ENCODE data around the gene PMM1. TPM values are rescaled to one million over a fixed set of nuclear protein-coding genes. Genes with fewer than 3 reads are reported as not detected.
"Not testable (repeated sequence)": the region's sequence is repeated elsewhere in the genome, so short reads cannot be mapped to it uniquely, and the experiment has no call there.

Gene PMM1
- total and polyA plus RNA-seq, 2 of the 13 experiments (the other 11 are each of a cell fraction or from before 2014, with no cell fraction given), result 17.8 to 95.6 TPM

DNA sequence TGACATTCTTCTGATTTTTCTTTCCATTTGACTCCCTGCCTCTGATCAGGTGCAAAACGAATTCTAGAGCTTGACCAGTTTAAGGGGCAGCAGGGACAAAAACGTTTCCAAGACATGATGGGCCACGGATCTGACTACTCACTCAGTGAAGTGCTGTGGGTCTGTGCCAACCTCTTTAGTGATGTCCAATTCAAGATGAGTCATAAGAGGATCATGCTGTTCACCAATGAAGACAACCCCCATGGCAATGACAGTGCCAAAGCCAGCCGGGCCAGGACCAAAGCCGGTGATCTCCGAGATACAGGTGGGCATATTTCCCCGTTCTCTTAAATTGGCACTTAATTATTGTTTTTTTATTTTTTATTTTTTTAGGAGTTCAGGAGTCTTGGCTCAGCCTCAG, 46.8 kb upstream of the PMM1 start:
- Histone ChIP-seq H3K4me3 (replicated peaks in 1 of 3; ENCODE audit: insufficient read depth in 1 of 3, low read depth in 2 of 3, low read length in 3 of 3) (no peak overlapping the region), H4K20me1 (ENCODE audit: insufficient read depth, low read length) (peaks cover 3% of the 10 kb centered on the region; the same call in 1 of the 2 replicates), H3K27me3 (ENCODE audit: control insufficient read depth in 1 of 2, insufficient read depth in 2 of 2, low read length in 2 of 2) (no peaks in the 10 kb centered on the region), H3K79me2 (ENCODE audit: insufficient read depth, low read length) (peaks cover 13% of the 10 kb centered on the region), H3K4me1 (ENCODE audit: insufficient read depth, low read length) (no peaks in the 10 kb centered on the region), H3K4me2 (ENCODE audit: low read depth, low read length) (no peak overlapping the region), H2AFZ (ENCODE audit: low read length) (no peak overlapping the region), H3K9ac (ENCODE audit: insufficient read depth, low read depth, low read length) (no peak overlapping the region), H3K36me3 (replicated peaks in 1 of 2; ENCODE audit: control insufficient read depth in 1 of 2, insufficient read depth in 2 of 2, low read length in 2 of 2) (peaks cover 21 to 77% of the 10 kb centered on the region in 2 experiments), H3K27ac (ENCODE audit: extremely low read length, insufficient read depth, low read length) (no peak overlapping the region), H3K9me3 (ENCODE audit: low read length) (no peaks in the 10 kb centered on the region)
- ChIA-PET CTCF (ENCODE audit: low intra/inter-chr PET ratio, low total read pairs) (no interaction called here), POLR2A (interaction anchor here (1.8 kb wide), 1 partner anchor 15 kb away, joined by 4 read pairs; the partner anchor contains the start of genes DESI1 and XRCC6)
- TF ChIP-seq SP4 (CRISPR knock-in tag; IDR thresholded peaks at IDR 0.05) (no peak), XBP1 (CRISPR knock-in tag; IDR thresholded peaks at IDR 0.05) (no peak), PAF1 (CRISPR knock-in tag; IDR thresholded peaks at IDR 0.05) (no peak), ZNF570 (CRISPR knock-in tag; IDR thresholded peaks at IDR 0.05; ENCODE audit: borderline replicate concordance) (no peak), ZNF644 (CRISPR knock-in tag; IDR thresholded peaks at IDR 0.05; ENCODE audit: low read depth) (no peak), CAMTA2 (CRISPR knock-in tag; IDR thresholded peaks at IDR 0.05; ENCODE audit: borderline replicate concordance) (no peak), ZZZ3 (CRISPR knock-in tag; IDR thresholded peaks at IDR 0.05; ENCODE audit: borderline replicate concordance) (no peak), MZF1 (CRISPR knock-in tag; IDR thresholded peaks at IDR 0.05; ENCODE audit: borderline replicate concordance) (no peak), ZNF850 (CRISPR knock-in tag; conservative IDR thresholded peaks at IDR 0.05) (no peak), GATAD1 (CRISPR knock-in tag; IDR thresholded peaks at IDR 0.05) (no peak), ZNF629 (CRISPR knock-in tag; conservative IDR thresholded peaks at IDR 0.05) (no peak)
- intact Hi-C loops (cut with micrococcal nuclease; ENCODE audit: unreplicated experiment) (no loop called here), in situ Hi-C loops (cut with HindIII; ENCODE audit: extremely low pct_ligation_motif_present, low pct_unique_long_range_greater_than_20kb) (no loop called here)
- no TSS peak for BruUV-seq (replicated peaks)
- no peak for DNase-seq (ENCODE audit: low spot score)
- ATAC-seq, result no peak
- WGBS (ENCODE audit: low lambda C conversion rate), result 95% methylated on average over 7 of the region's 7 CpGs
- FAIRE-seq, result no peak

- 100% methylated on average over 8 of the region's 8 CpGs for WGBS (ENCODE audit: low lambda C conversion rate)
- Histone ChIP-seq H3K79me2 (ENCODE audit: insufficient read depth, low read length) (peaks cover 12% of the 10 kb centered on the region), H3K36me3 (replicated peaks in 1 of 2; ENCODE audit: control insufficient read depth in 1 of 2, insufficient read depth in 2 of 2, low read length in 2 of 2) (peaks cover 18 to 68% of the 10 kb centered on the region in 2 experiments)
- H3K9ac ChIP-seq (ENCODE audit: insufficient read depth, low read depth, low read length); intact Hi-C loops (cut with micrococcal nuclease; ENCODE audit: unreplicated experiment); H3K4me1 ChIP-seq (ENCODE audit: insufficient read depth, low read length); FAIRE-seq; H3K27me3 ChIP-seq (ENCODE audit: control insufficient read depth in 1 of 2, insufficient read depth in 2 of 2, low read length in 2 of 2); CTCF ChIA-PET (ENCODE audit: low intra/inter-chr PET ratio, low total read pairs); H3K9me3 ChIP-seq (ENCODE audit: low read length); H3K27ac ChIP-seq (ENCODE audit: extremely low read length, insufficient read depth, low read length); H3K4me3 ChIP-seq (replicated peaks in 1 of 3; ENCODE audit: insufficient read depth in 1 of 3, low read depth in 2 of 3, low read length in 3 of 3); BruUV-seq (replicated peaks); H3K4me2 ChIP-seq (ENCODE audit: low read depth, low read length); ATAC-seq; in situ Hi-C loops (cut with HindIII; ENCODE audit: extremely low pct_ligation_motif_present, low pct_unique_long_range_greater_than_20kb); H2AFZ ChIP-seq (ENCODE audit: low read length); H4K20me1 ChIP-seq (ENCODE audit: insufficient read depth, low read length); DNase-seq (ENCODE audit: low spot score): not testable (repeated sequence)
- POLR2A ChIA-PET, result interaction anchor here (2.8 kb wide), 1 partner anchor 14 kb away, joined by 15 read pairs; the partner anchor contains the start of genes DESI1 and XRCC6
Observed at GRCh38 chr22:41634610-41635009, 45.0 kb upstream of the PMM1 start.

DNA sequence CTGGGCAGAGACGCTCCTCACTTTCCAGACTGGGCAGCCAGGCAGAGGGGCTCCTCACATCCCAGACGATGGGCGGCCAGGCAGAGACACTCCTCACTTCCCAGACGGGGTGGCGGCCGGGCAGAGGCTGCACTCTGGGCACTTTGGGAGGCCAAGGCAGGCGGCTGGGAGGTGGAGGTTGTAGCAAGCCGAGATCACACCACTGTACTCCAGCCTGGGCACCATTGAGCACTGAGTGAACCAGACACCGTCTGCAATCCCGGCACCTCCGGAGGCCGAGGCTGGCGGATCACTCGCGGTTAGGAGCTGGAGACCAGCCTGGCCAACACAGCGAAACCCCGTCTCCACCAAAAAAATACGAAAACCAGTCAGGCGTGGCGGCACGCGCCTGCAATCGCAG, 42.0 kb upstream of the PMM1 start:
- BruUV-seq (replicated peaks); H2AFZ ChIP-seq (ENCODE audit: low read length); H3K27me3 ChIP-seq (ENCODE audit: control insufficient read depth in 1 of 2, insufficient read depth in 2 of 2, low read length in 2 of 2); H3K4me2 ChIP-seq (ENCODE audit: low read depth, low read length); FAIRE-seq; CTCF ChIA-PET (ENCODE audit: low intra/inter-chr PET ratio, low total read pairs); H3K9ac ChIP-seq (ENCODE audit: insufficient read depth, low read depth, low read length); H4K20me1 ChIP-seq (ENCODE audit: insufficient read depth, low read length); in situ Hi-C loops (cut with HindIII; ENCODE audit: extremely low pct_ligation_motif_present, low pct_unique_long_range_greater_than_20kb); DNase-seq (ENCODE audit: low spot score); H3K4me1 ChIP-seq (ENCODE audit: insufficient read depth, low read length); H3K27ac ChIP-seq (ENCODE audit: extremely low read length, insufficient read depth, low read length); intact Hi-C loops (cut with micrococcal nuclease; ENCODE audit: unreplicated experiment); ATAC-seq; H3K4me3 ChIP-seq (replicated peaks in 1 of 3; ENCODE audit: insufficient read depth in 1 of 3, low read depth in 2 of 3, low read length in 3 of 3); H3K9me3 ChIP-seq (ENCODE audit: low read length): not testable (repeated sequence)
- peaks cover 14 to 71% of the 10 kb centered on the region in 2 experiments for H3K36me3 ChIP-seq (replicated peaks in 1 of 2; ENCODE audit: control insufficient read depth in 1 of 2, insufficient read depth in 2 of 2, low read length in 2 of 2)
- peaks cover 17% of the 10 kb centered on the region for H3K79me2 ChIP-seq (ENCODE audit: insufficient read depth, low read length)
- POLR2A ChIA-PET, result interaction anchor here (2.8 kb wide), 1 partner anchor 11 kb away, joined by 15 read pairs; the partner anchor contains the start of genes DESI1 and XRCC6
- 96% methylated on average over 12 of the region's 23 CpGs for WGBS (ENCODE audit: low lambda C conversion rate)

All from HepG2 (cell line).